Ishikawa (cell line): ENCODE results near the gene ZNF292.

ENCODE experiments used
- CEBPB ChIP-seq: IDR thresholded peaks from 2 replicates; pipeline ENCODE4 v1.6.1; 2012
- CREB1 ChIP-seq: IDR thresholded peaks from 2 replicates; pipeline ENCODE4 v1.6.1; 2012; ENCODE audit warnings: low read depth
- EGR1 ChIP-seq: IDR thresholded peaks from 2 replicates; pipeline ENCODE4 v1.6.1; 2012
- EP300 ChIP-seq: IDR thresholded peaks from 2 replicates; pipeline ENCODE4 v1.6.1; 2012; ENCODE audit warnings: borderline replicate concordance
- MAX ChIP-seq: IDR thresholded peaks from 2 replicates; pipeline ENCODE4 v1.6.1; 2012
- NFIC ChIP-seq: IDR thresholded peaks from 2 replicates; pipeline ENCODE4 v1.6.1; 2012
- RAD21 ChIP-seq: IDR thresholded peaks from 2 replicates; pipeline ENCODE4 v1.6.1; 2012; ENCODE audit warnings: low read depth
- REST ChIP-seq: IDR thresholded peaks from 2 replicates; pipeline ENCODE4 v1.6.1; 2012; ENCODE audit warnings: low read depth, mild to moderate bottlenecking
- TAF1 ChIP-seq: IDR thresholded peaks from 2 replicates; pipeline ENCODE4 v1.6.1; 2012; ENCODE audit warnings: low read depth, mild to moderate bottlenecking
- TCF12 ChIP-seq: IDR thresholded peaks from 2 replicates; pipeline ENCODE4 v1.6.1; 2012; ENCODE audit warnings: low read depth
- TEAD4 ChIP-seq: IDR thresholded peaks from 2 replicates; pipeline ENCODE4 v1.6.1; 2012
- USF1 ChIP-seq: IDR thresholded peaks from 2 replicates; pipeline ENCODE4 v1.6.1; 2012
- YY1 ChIP-seq: IDR thresholded peaks from 2 replicates; pipeline ENCODE4 v1.6.1; 2012; ENCODE audit warnings: low read depth
- ZBTB7A ChIP-seq: IDR thresholded peaks from 2 replicates; pipeline ENCODE4 v1.6.1; 2012; ENCODE audit warnings: low read depth

GRCh38 chr6:87181903-87182302 is 26.5 kb downstream of the ZNF292 start:
- no peak for TF ChIP-seq YY1
- TF ChIP-seq MAX: no peak
- no peak for TF ChIP-seq RAD21
- TF ChIP-seq NFIC: no peak
- TF ChIP-seq TAF1: no peak
- TF ChIP-seq ZBTB7A: no peak
- no peak for TF ChIP-seq REST
- no peak for TF ChIP-seq TEAD4
- no peak for TF ChIP-seq CREB1
- TF ChIP-seq EP300: no peak
- no peak for TF ChIP-seq EGR1
- no peak for TF ChIP-seq USF1
- TF ChIP-seq TCF12: no peak
- no peak for TF ChIP-seq CEBPB
